Transverse colon (tissue), 4 donors: ENCODE results near the gene SYAP1. TPM values are rescaled to one million over a fixed set of nuclear protein-coding genes. Genes with fewer than 3 reads are reported as not detected.
"Not testable (repeated sequence)": the region's sequence is repeated elsewhere in the genome, so short reads cannot be mapped to it uniquely, and the experiment has no call there.

Experiments
- DNase-seq: peaks from one replicate; pipeline ENCODE4 v3.0.0-alpha.2; 2019
- H3K27ac ChIP-seq, 4 donors: fragments of 200-600 bp; sonication (generic); 2 replicates each; pipeline ENCODE4 v1.5.1; 2016 to 2018; ENCODE audit warnings: inconsistent platforms in 4 of 4
- H3K27me3 ChIP-seq: fragments of 200-600 bp; sonication (generic); 2 replicates; pipeline ENCODE4 v1.5.1; 2017; ENCODE audit warnings: inconsistent platforms
- H3K36me3 ChIP-seq, 4 donors: fragments of 200-600 bp; sonication (generic); 2 replicates each; pipeline ENCODE4 v1.5.1; 2017 to 2019; ENCODE audit warnings: inconsistent platforms in 4 of 4
- H3K4me1 ChIP-seq, 4 donors: fragments of 200-600 bp; sonication (generic); 2 replicates each; pipeline ENCODE4 v1.5.1; 2017 to 2020; ENCODE audit warnings: inconsistent platforms in 4 of 4
- H3K4me3 ChIP-seq, 4 donors: fragments of 200-600 bp; sonication (generic); 1 replicate in 1 of 4; 2 replicates in 3 of 4; pipeline versions ENCODE4 v1.5.1 to v1.6.1; 2017 to 2019; ENCODE audit warnings: inconsistent platforms in 4 of 4
- H3K9me3 ChIP-seq, 2 donors: fragments of 200-600 bp; sonication (generic); 2 replicates each; pipeline ENCODE4 v1.5.1; 2017 to 2019; ENCODE audit warnings: inconsistent platforms in 2 of 2
- CTCF ChIP-seq, 5 experiments: fragments of 200-600 bp in 3 of 5; fragments of 450-650 bp in 2 of 5; sonication (generic) in 3 of 5; IDR thresholded peaks; 1 replicate in 2 of 5; 2 replicates in 3 of 5; pipeline ENCODE4 v1.5.1; 2016 to 2017; ENCODE audit warnings: antibody characterized with exemption in 5 of 5, inconsistent platforms in 3 of 5, mild to moderate bottlenecking in 2 of 5, moderate library complexity in 1 of 5
- EP300 ChIP-seq: sonication (generic); formaldehyde crosslinking; IDR thresholded peaks from one replicate; pipeline ENCODE4 v1.6.1; 2017; ENCODE audit warnings: antibody characterized with exemption, low read depth
- POLR2A ChIP-seq: fragments of 450-650 bp; IDR thresholded peaks from one replicate; pipeline ENCODE4 v1.6.1; 2016; ENCODE audit warnings: antibody characterized with exemption, mild to moderate bottlenecking, moderate library complexity
- POLR2AphosphoS5 ChIP-seq, 3 donors: sonication (generic); formaldehyde crosslinking; IDR thresholded peaks; one replicate each; pipeline ENCODE4 v1.6.1; 2016; ENCODE audit warnings: antibody characterized with exemption in 3 of 3
- WGBS, 2 donors: methylation state at CpG; one replicate each; pipeline ENCODE4 v1.1.5; 2018; ENCODE audit warnings: low coverage in 1 of 2; 5-methylcytosine and 5-hydroxymethylcytosine counted together
- in situ Hi-C, 4 donors: fragments of 200-750 bp; cut with MboI; loops; one replicate each; pipeline versions ENCODE4 v1.15.0 to v1.15.1; 2017; ENCODE audit warnings: low sequenced_read_pairs in 3 of 4, low pct_ligation_motif_present in 1 of 4, low pct_unique_long_range_greater_than_20kb in 1 of 4
- intact Hi-C: fragments of 100-400 bp; cut with DNase I; formaldehyde crosslinking; loops from one replicate; pipeline ENCODE4 v1.15.1; 2023; ENCODE audit warnings: low total_unique reads
- total RNA-seq, 4 donors: library from RNA; depleted of rRNA; stranded (reverse); fragments of >200 nt; gene quantifications; one replicate each; pipeline ENCODE4 v1.1.0, GENCODE V29; 2016

SYAP1 gene
- total RNA-seq, 4 donors from 2014 or later: 25.3 to 34.1 (median 31.9) TPM

DNA sequence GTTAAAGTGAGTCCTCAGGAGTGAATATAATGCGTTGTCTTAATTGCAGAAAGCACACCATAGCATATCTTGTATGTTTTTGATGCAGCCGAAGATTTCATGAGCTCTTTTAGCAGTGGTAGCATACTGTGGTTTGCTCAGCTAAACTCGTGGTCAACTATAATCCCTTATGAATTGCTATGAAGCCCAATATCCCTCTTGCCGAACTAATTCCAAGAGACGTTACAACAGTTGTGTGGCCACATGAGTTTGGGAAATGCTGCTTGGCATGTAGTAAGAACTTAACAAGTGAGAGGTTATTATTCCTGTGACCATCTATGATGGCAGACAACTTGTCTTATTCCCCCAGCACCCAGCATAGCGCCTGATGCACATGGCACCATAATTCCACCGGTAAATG lies 30.7 kb downstream of the SYAP1 start:
- H3K27me3 ChIP-seq: no peaks in the 10 kb centered on the region
- 90 to 96% methylated on average over 5 to 7 of the region's 7 CpGs for WGBS, 2 donors
- no peak for TF ChIP-seq POLR2A
- no peak for TF ChIP-seq CTCF (IDR thresholded peaks at IDR 0.05)
- no peak for TF ChIP-seq EP300
- TF ChIP-seq POLR2AphosphoS5 (IDR thresholded peaks at IDR 0.05): no peak
- H3K27ac ChIP-seq: no peak overlapping the region
- no peaks in the 10 kb centered on the region for H3K36me3 ChIP-seq
- H3K4me3 ChIP-seq: no peak overlapping the region
- intact Hi-C loops: no loop called here
- in situ Hi-C loops: no loop called here
- no peak for DNase-seq
- no peaks in the 10 kb centered on the region for H3K9me3 ChIP-seq
- H3K4me1 ChIP-seq: no peaks in the 10 kb centered on the region

DNA sequence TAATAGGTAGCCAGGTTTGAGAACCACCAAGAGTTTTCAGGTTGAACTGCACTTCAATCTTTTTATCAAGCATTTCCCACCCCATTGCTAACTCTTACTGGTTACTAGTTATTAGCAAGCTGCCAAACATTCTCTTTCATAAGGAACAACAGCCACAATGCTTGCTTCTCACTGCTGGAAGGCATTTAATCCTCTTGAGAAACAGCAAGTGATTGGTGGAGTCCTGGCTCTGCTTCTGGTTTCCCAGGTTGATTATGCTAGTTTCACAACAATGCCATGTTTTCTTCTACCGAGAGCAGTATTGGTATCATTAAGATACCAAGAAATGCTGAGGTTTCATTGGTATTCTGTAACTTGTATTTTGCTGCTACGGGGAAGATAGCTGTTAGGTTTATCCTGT lies 34.6 kb downstream of the SYAP1 start:
- 93% methylated on average over 2 of the region's 2 CpGs; no CpG with 5 or more reads in 1 of the 2 donors for WGBS, 2 donors
- Histone ChIP-seq H3K9me3 (no peaks in the 10 kb centered on the region), H3K27ac (no peak overlapping the region), H3K4me3 (no peak overlapping the region), H3K27me3 (no peaks in the 10 kb centered on the region), H3K36me3 (no peaks in the 10 kb centered on the region), H3K4me1 (no peaks in the 10 kb centered on the region)
- intact Hi-C loops (no loop called here), in situ Hi-C loops (no loop called here)
- TF ChIP-seq POLR2AphosphoS5 (IDR thresholded peaks at IDR 0.05) (no peak), POLR2A (no peak), CTCF (IDR thresholded peaks at IDR 0.05) (no peak), EP300 (no peak)
- no peak for DNase-seq

DNA sequence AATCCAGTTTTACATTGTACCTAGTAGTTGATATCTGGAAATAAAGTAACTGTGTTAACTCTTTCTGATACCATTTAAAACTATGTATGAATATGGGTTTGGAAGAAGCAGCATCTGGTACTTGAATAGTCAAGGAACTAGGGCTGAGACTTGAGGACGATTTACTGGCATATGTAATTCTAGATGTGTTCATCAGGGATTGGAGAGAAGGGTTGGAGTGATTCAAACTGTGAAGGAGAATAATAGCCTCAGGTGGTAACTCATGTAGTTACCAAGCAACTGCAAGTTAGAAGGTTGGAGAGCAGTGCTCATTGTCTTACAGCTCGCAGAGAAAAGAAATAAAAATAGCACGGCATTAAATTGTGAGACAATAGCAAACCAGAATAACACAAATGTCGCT lies 37.3 kb downstream of the SYAP1 start:
- in situ Hi-C loops: no loop called here
- Histone ChIP-seq H3K4me3 (no peak overlapping the region), H3K9me3 (no peaks in the 10 kb centered on the region), H3K36me3 (no peaks in the 10 kb centered on the region), H3K4me1 (no peaks in the 10 kb centered on the region), H3K27me3 (no peaks in the 10 kb centered on the region), H3K27ac (no peak overlapping the region)
- no peak for DNase-seq
- TF ChIP-seq EP300 (no peak), POLR2AphosphoS5 (IDR thresholded peaks at IDR 0.05) (no peak), POLR2A (no peak), CTCF (IDR thresholded peaks at IDR 0.05) (no peak)
- intact Hi-C loops: no loop called here
- 87 to 94% methylated on average over 3 to 4 of the region's 4 CpGs for WGBS, 2 donors

- H3K4me3 ChIP-seq, H3K4me1 ChIP-seq, in situ Hi-C loops, H3K27ac ChIP-seq, DNase-seq, H3K9me3 ChIP-seq, H3K27me3 ChIP-seq, intact Hi-C loops, H3K36me3 ChIP-seq: not testable (repeated sequence)
- WGBS, 2 donors: 92 to 93% methylated on average over 4 of the region's 4 CpGs
These were observed 42.1 kb downstream of the SYAP1 start for GRCh38 chrX:16761500-16761899.

GRCh38 chrX:16762579-16762978 lies 43.2 kb downstream of the SYAP1 start:
- no peak overlapping the region for H3K27ac ChIP-seq
- 71% methylated on average over 1 of the region's 1 CpG; no CpG with 5 or more reads in 1 of the 2 donors for WGBS, 2 donors
- in situ Hi-C loops: no loop called here
- H3K27me3 ChIP-seq: no peaks in the 10 kb centered on the region
- H3K4me3 ChIP-seq: no peak overlapping the region
- no peaks in the 10 kb centered on the region for H3K36me3 ChIP-seq
- intact Hi-C loops: no loop called here
- H3K9me3 ChIP-seq: no peaks in the 10 kb centered on the region
- TF ChIP-seq CTCF (IDR thresholded peaks at IDR 0.05) (no peak), EP300 (no peak), POLR2AphosphoS5 (IDR thresholded peaks at IDR 0.05) (no peak), POLR2A (no peak)
- DNase-seq: no peak
- H3K4me1 ChIP-seq: no peaks in the 10 kb centered on the region
